A204.1 (cell line): Measurements from ENCODE around the gene ACAT2.
"Not testable (repeated sequence)": the region's sequence is repeated elsewhere in the genome, so short reads cannot be mapped to it uniquely, and the experiment has no call there.

ENCODE experiments used
- FAIRE-seq: peaks from 2 replicates; lab custom pipeline; 2012; peaks lifted over from hg19 to GRCh38; lab: Jason Lieb, UNC

Gene ACAT2

GRCh38 chr6:159732550-159732949, 29.3 kb upstream of the ACAT2 start:
- not testable (repeated sequence) for FAIRE-seq

- not testable (repeated sequence) for FAIRE-seq
Observed at GRCh38 chr6:159733395-159733794, 28.4 kb upstream of the ACAT2 start.

GRCh38 chr6:159736908-159737307, 24.9 kb upstream of the ACAT2 start:
- FAIRE-seq = no peak

GRCh38 chr6:159739341-159739740, 22.5 kb upstream of the ACAT2 start:
- FAIRE-seq = no peak

- FAIRE-seq = no peak
Observed at GRCh38 chr6:159742165-159742564, 19.7 kb upstream of the ACAT2 start.

GRCh38 chr6:159745081-159745480, 16.8 kb upstream of the ACAT2 start:
- no peak for FAIRE-seq

- no peak for FAIRE-seq
Observed at GRCh38 chr6:159746759-159747158, 15.1 kb upstream of the ACAT2 start.

- not testable (repeated sequence) for FAIRE-seq
Observed at GRCh38 chr6:159748127-159748526, 13.7 kb upstream of the ACAT2 start.

- no peak for FAIRE-seq
Observed at GRCh38 chr6:159751448-159751847, 10.4 kb upstream of the ACAT2 start.

GRCh38 chr6:159753081-159753872, 8.6 kb upstream of the ACAT2 start:
- FAIRE-seq = no peak

- FAIRE-seq = no peak
Observed at GRCh38 chr6:159754401-159754800, 7.4 kb upstream of the ACAT2 start.

GRCh38 chr6:159754959-159755914, 6.6 kb upstream of the ACAT2 start:
- FAIRE-seq = no peak

- no peak for FAIRE-seq
Observed at GRCh38 chr6:159756508-159756907, 5.3 kb upstream of the ACAT2 start.

GRCh38 chr6:159758031-159759001, 3.5 kb upstream of the ACAT2 start:
- FAIRE-seq = no peak

GRCh38 chr6:159759645-159760044, 2.2 kb upstream of the ACAT2 start:
- FAIRE-seq = no peak

GRCh38 chr6:159760602-159761057, 1.2 kb upstream of the ACAT2 start:
- no peak for FAIRE-seq

GRCh38 chr6:159761129-159761872, 544 bp upstream of the ACAT2 start:
- no peak for FAIRE-seq

- FAIRE-seq = no peak
Observed at GRCh38 chr6:159762681-159763293, 942 bp downstream of the ACAT2 start.

- FAIRE-seq = no peak
Observed at GRCh38 chr6:159766906-159767305, 5.1 kb downstream of the ACAT2 start.

GRCh38 chr6:159769470-159769869, 7.6 kb downstream of the ACAT2 start:
- no peak for FAIRE-seq

- FAIRE-seq = no peak
Observed at GRCh38 chr6:159772196-159772595, 10.4 kb downstream of the ACAT2 start.
